Measurements from ENCODE around the gene EGFR. TPM values are rescaled to one million over a fixed set of nuclear protein-coding genes. Genes with fewer than 3 reads are reported as not detected.
A peak's percentile ranks its signal among the peaks of the same experiment; 100 is the strongest.

EGFR gene
- total and polyA plus RNA-seq, 5 donors from 2014 or later = not detected

GRCh38 chr7:55066524-55066923, 47.7 kb downstream of the EGFR start:
- Mint-ChIP-seq H3K27me3 (peaks cover 20% of the 10 kb centered on the region), H3K4me1 (no peaks in the 10 kb centered on the region), H3K4me3 (no peak overlapping the region), H3K36me3 (no peaks in the 10 kb centered on the region), H3K9me3 (peaks cover 0 to 3% (median 0%) of the 10 kb centered on the region in 7 donors), H3K27ac (no peak overlapping the region)
- Histone ChIP-seq H3K9me3 (ENCODE audit: control insufficient read depth in 2 of 2, low read length in 2 of 2) (no peaks in the 10 kb centered on the region), H3K4me3 (ENCODE audit: low read depth, low read length) (no peak overlapping the region), H3K36me3 (ENCODE audit: control insufficient read depth, insufficient read depth, low read length) (no peaks in the 10 kb centered on the region), H3K27me3 (ENCODE audit: control insufficient read depth, insufficient read depth, low read length) (peaks cover 7% of the 10 kb centered on the region), H3K27ac (ENCODE audit: insufficient read depth, low read length, poor library complexity, severe bottlenecking) (no peak overlapping the region), H3K4me1 (ENCODE audit: control insufficient read depth, insufficient read depth, low read length, poor library complexity, severe bottlenecking) (no peaks in the 10 kb centered on the region)
- DNase-seq (no peak), ATAC-seq (ENCODE audit: low read depth in 2 of 2) (no peak)

- no peaks in the 10 kb centered on the region for H3K4me1 Mint-ChIP-seq
- no peak overlapping the region for H3K4me3 Mint-ChIP-seq
- no peaks in the 10 kb centered on the region for H3K36me3 Mint-ChIP-seq
- DNase-seq = no peak
- H3K27me3 Mint-ChIP-seq = peaks cover 20% of the 10 kb centered on the region
- Histone ChIP-seq H3K4me1 (ENCODE audit: control insufficient read depth, insufficient read depth, low read length, poor library complexity, severe bottlenecking) (no peaks in the 10 kb centered on the region), H3K36me3 (ENCODE audit: control insufficient read depth, insufficient read depth, low read length) (no peaks in the 10 kb centered on the region), H3K27ac (ENCODE audit: insufficient read depth, low read length, poor library complexity, severe bottlenecking) (no peak overlapping the region), H3K27me3 (ENCODE audit: control insufficient read depth, insufficient read depth, low read length) (peaks cover 7% of the 10 kb centered on the region), H3K9me3 (ENCODE audit: control insufficient read depth in 2 of 2, low read length in 2 of 2) (no peaks in the 10 kb centered on the region), H3K4me3 (ENCODE audit: low read depth, low read length) (no peak overlapping the region)
- ATAC-seq (ENCODE audit: low read depth in 2 of 2) = no peak
- H3K27ac Mint-ChIP-seq = peak overlapping the region in 1 of 3 donors; percentile 16
- peaks cover 0 to 2% (median 0%) of the 10 kb centered on the region in 7 donors for H3K9me3 Mint-ChIP-seq
These were observed 48.1 kb downstream of the EGFR start for GRCh38 chr7:55066938-55067337.

GRCh38 chr7:55067748-55068147, 48.9 kb downstream of the EGFR start:
- H3K36me3 Mint-ChIP-seq = no peaks in the 10 kb centered on the region
- H3K27me3 Mint-ChIP-seq = peaks cover 20% of the 10 kb centered on the region
- Histone ChIP-seq H3K27me3 (ENCODE audit: control insufficient read depth, insufficient read depth, low read length) (peaks cover 7% of the 10 kb centered on the region), H3K27ac (ENCODE audit: insufficient read depth, low read length, poor library complexity, severe bottlenecking) (no peak overlapping the region), H3K9me3 (ENCODE audit: control insufficient read depth in 2 of 2, low read length in 2 of 2) (no peaks in the 10 kb centered on the region), H3K4me3 (ENCODE audit: low read depth, low read length) (no peak overlapping the region), H3K36me3 (ENCODE audit: control insufficient read depth, insufficient read depth, low read length) (no peaks in the 10 kb centered on the region), H3K4me1 (ENCODE audit: control insufficient read depth, insufficient read depth, low read length, poor library complexity, severe bottlenecking) (no peaks in the 10 kb centered on the region)
- ATAC-seq (ENCODE audit: low read depth in 2 of 2) (no peak), DNase-seq (no peak)
- H3K4me1 Mint-ChIP-seq = no peaks in the 10 kb centered on the region
- no peak overlapping the region for H3K27ac Mint-ChIP-seq
- no peak overlapping the region for H3K4me3 Mint-ChIP-seq
- peaks cover 0 to 2% (median 0%) of the 10 kb centered on the region in 7 donors for H3K9me3 Mint-ChIP-seq

GRCh38 chr7:55069271-55069792, 50.5 kb downstream of the EGFR start:
- Histone ChIP-seq H3K27me3 (ENCODE audit: control insufficient read depth, insufficient read depth, low read length) (peaks cover 4% of the 10 kb centered on the region), H3K4me3 (ENCODE audit: low read depth, low read length) (no peak overlapping the region), H3K4me1 (ENCODE audit: control insufficient read depth, insufficient read depth, low read length, poor library complexity, severe bottlenecking) (peaks cover 9% of the 10 kb centered on the region), H3K9me3 (ENCODE audit: control insufficient read depth in 2 of 2, low read length in 2 of 2) (no peaks in the 10 kb centered on the region), H3K36me3 (ENCODE audit: control insufficient read depth, insufficient read depth, low read length) (no peaks in the 10 kb centered on the region), H3K27ac (ENCODE audit: insufficient read depth, low read length, poor library complexity, severe bottlenecking) (no peak overlapping the region)
- Mint-ChIP-seq H3K27ac (no peak overlapping the region), H3K9me3 (peaks cover 0 to 2% (median 0%) of the 10 kb centered on the region in 7 donors), H3K36me3 (no peaks in the 10 kb centered on the region), H3K4me1 (peaks cover 0 to 13% (median 9%) of the 10 kb centered on the region in 4 donors), H3K4me3 (no peak overlapping the region), H3K27me3 (peaks cover 25% of the 10 kb centered on the region)
- DNase-seq (no peak), ATAC-seq (ENCODE audit: low read depth in 2 of 2) (no peak)

GRCh38 chr7:55070271-55070743, 51.5 kb downstream of the EGFR start:
- Mint-ChIP-seq H3K27me3 (peaks cover 25% of the 10 kb centered on the region), H3K9me3 (peaks cover 0 to 2% (median 0%) of the 10 kb centered on the region in 7 donors), H3K36me3 (no peaks in the 10 kb centered on the region), H3K27ac (no peak overlapping the region), H3K4me1 (peaks cover 0 to 13% (median 9%) of the 10 kb centered on the region in 4 donors), H3K4me3 (no peak overlapping the region)
- H3K27me3 ChIP-seq (ENCODE audit: control insufficient read depth, insufficient read depth, low read length) = peaks cover 2% of the 10 kb centered on the region
- DNase-seq (no peak), ATAC-seq (ENCODE audit: low read depth in 2 of 2) (no peak)
- no peaks in the 10 kb centered on the region for H3K36me3 ChIP-seq (ENCODE audit: control insufficient read depth, insufficient read depth, low read length)
- peaks cover 9% of the 10 kb centered on the region for H3K4me1 ChIP-seq (ENCODE audit: control insufficient read depth, insufficient read depth, low read length, poor library complexity, severe bottlenecking)
- H3K9me3 ChIP-seq (ENCODE audit: control insufficient read depth in 2 of 2, low read length in 2 of 2) = no peaks in the 10 kb centered on the region
- no peak overlapping the region for H3K4me3 ChIP-seq (ENCODE audit: low read depth, low read length)
- H3K27ac ChIP-seq (ENCODE audit: insufficient read depth, low read length, poor library complexity, severe bottlenecking) = no peak overlapping the region

- Histone ChIP-seq H3K4me1 (ENCODE audit: control insufficient read depth, insufficient read depth, low read length, poor library complexity, severe bottlenecking) (peaks cover 9% of the 10 kb centered on the region), H3K27me3 (ENCODE audit: control insufficient read depth, insufficient read depth, low read length) (peaks cover 2% of the 10 kb centered on the region), H3K9me3 (ENCODE audit: control insufficient read depth in 2 of 2, low read length in 2 of 2) (no peaks in the 10 kb centered on the region), H3K36me3 (ENCODE audit: control insufficient read depth, insufficient read depth, low read length) (no peaks in the 10 kb centered on the region), H3K4me3 (ENCODE audit: low read depth, low read length) (no peak overlapping the region), H3K27ac (ENCODE audit: insufficient read depth, low read length, poor library complexity, severe bottlenecking) (no peak overlapping the region)
- ATAC-seq (ENCODE audit: low read depth in 2 of 2) (no peak), DNase-seq (no peak)
- peaks cover 25% of the 10 kb centered on the region for H3K27me3 Mint-ChIP-seq
- peaks cover 0 to 2% (median 0%) of the 10 kb centered on the region in 7 donors for H3K9me3 Mint-ChIP-seq
- no peak overlapping the region for H3K27ac Mint-ChIP-seq
- H3K4me1 Mint-ChIP-seq = peaks cover 0 to 15% (median 9%) of the 10 kb centered on the region in 4 donors
- H3K36me3 Mint-ChIP-seq = no peaks in the 10 kb centered on the region
- H3K4me3 Mint-ChIP-seq = no peak overlapping the region
These were observed 52.0 kb downstream of the EGFR start for GRCh38 chr7:55070854-55071253.

- Mint-ChIP-seq H3K4me3 (no peak overlapping the region), H3K4me1 (peaks cover 0 to 15% (median 9%) of the 10 kb centered on the region in 4 donors), H3K9me3 (peaks cover 0 to 2% (median 0%) of the 10 kb centered on the region in 7 donors), H3K36me3 (no peaks in the 10 kb centered on the region), H3K27ac (no peak overlapping the region), H3K27me3 (peaks cover 22% of the 10 kb centered on the region)
- H3K9me3 ChIP-seq (ENCODE audit: control insufficient read depth in 2 of 2, low read length in 2 of 2) = no peaks in the 10 kb centered on the region
- no peak for DNase-seq
- H3K36me3 ChIP-seq (ENCODE audit: control insufficient read depth, insufficient read depth, low read length) = no peaks in the 10 kb centered on the region
- peaks cover 2% of the 10 kb centered on the region for H3K27me3 ChIP-seq (ENCODE audit: control insufficient read depth, insufficient read depth, low read length)
- no peak overlapping the region for H3K27ac ChIP-seq (ENCODE audit: insufficient read depth, low read length, poor library complexity, severe bottlenecking)
- ATAC-seq (ENCODE audit: low read depth in 2 of 2) = no peak
- peaks cover 9% of the 10 kb centered on the region for H3K4me1 ChIP-seq (ENCODE audit: control insufficient read depth, insufficient read depth, low read length, poor library complexity, severe bottlenecking)
- H3K4me3 ChIP-seq (ENCODE audit: low read depth, low read length) = no peak overlapping the region
These were observed 52.8 kb downstream of the EGFR start for GRCh38 chr7:55071411-55072175.

Measured in CD4-positive, CD25-positive, alpha-beta regulatory T cell (primary cell).